ENCODE measurements around the gene PRAMEF14.
"Not testable (repeated sequence)": the region's sequence is repeated elsewhere in the genome, so short reads cannot be mapped to it uniquely, and the experiment has no call there.

DNA sequence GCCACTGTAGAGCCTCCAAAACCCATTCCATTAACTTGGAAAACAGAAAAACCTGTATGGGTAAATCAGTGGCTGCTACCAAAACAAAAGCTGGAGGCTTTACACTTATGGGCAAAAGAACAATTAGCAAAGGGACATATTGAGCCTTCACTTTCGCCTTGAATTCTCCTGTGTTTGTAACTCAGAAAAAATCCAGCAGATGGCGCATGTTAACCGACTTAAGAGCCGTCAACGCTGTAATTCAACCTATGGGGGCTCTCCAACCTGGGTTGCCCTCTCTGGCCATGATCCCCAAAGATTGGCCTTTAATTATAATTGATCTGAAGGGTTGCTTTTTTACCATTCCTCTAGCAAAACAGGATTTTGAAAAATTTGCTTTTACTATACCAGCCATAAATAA lies 9.8 kb upstream of the PRAMEF14 start:
- TF ChIP-seq, protein P1, sequence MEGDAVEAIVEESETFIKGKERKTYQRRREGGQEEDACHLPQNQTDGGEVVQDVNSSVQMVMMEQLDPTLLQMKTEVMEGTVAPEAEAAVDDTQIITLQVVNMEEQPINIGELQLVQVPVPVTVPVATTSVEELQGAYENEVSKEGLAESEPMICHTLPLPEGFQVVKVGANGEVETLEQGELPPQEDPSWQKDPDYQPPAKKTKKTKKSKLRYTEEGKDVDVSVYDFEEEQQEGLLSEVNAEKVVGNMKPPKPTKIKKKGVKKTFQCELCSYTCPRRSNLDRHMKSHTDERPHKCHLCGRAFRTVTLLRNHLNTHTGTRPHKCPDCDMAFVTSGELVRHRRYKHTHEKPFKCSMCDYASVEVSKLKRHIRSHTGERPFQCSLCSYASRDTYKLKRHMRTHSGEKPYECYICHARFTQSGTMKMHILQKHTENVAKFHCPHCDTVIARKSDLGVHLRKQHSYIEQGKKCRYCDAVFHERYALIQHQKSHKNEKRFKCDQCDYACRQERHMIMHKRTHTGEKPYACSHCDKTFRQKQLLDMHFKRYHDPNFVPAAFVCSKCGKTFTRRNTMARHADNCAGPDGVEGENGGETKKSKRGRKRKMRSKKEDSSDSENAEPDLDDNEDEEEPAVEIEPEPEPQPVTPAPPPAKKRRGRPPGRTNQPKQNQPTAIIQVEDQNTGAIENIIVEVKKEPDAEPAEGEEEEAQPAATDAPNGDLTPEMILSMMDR (IDR thresholded peaks at IDR 0.05; ENCODE audit: low read depth, low read length): peak; percentile 34
- not testable (repeated sequence) for TF ChIP-seq EZH2phosphoT487 (IDR thresholded peaks at IDR 0.05; ENCODE audit: low read depth)
